Measurements from ENCODE around the gene RAPGEF4.

Gene RAPGEF4

DNA sequence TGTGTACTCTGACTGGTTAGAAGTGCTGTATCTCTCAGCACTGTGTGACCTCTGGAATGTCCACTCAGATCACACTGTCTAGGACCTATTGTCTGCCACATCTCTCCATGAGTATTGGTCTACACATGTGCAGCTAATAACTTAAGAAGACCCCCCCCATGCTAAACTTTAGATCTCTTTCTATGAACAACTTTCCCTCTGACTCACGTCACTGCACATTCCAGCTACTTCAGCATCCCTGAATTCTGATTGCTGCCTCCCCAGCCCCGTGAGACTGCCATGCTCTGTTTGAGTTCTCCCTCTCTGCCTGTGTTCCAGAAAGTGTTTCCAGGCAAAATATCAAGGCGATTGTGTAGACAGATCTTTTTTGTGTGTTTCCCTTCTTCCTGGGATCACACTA lies 41.8 kb downstream of the RAPGEF4 start:
- no peaks in the 10 kb centered on the region for H3K4me1 ChIP-seq (ENCODE audit: insufficient read depth, low read length, poor library complexity, severe bottlenecking)
- no peak for TF ChIP-seq EZH2phosphoT487 (IDR thresholded peaks at IDR 0.05; ENCODE audit: borderline replicate concordance)
- TF ChIP-seq, protein P1, sequence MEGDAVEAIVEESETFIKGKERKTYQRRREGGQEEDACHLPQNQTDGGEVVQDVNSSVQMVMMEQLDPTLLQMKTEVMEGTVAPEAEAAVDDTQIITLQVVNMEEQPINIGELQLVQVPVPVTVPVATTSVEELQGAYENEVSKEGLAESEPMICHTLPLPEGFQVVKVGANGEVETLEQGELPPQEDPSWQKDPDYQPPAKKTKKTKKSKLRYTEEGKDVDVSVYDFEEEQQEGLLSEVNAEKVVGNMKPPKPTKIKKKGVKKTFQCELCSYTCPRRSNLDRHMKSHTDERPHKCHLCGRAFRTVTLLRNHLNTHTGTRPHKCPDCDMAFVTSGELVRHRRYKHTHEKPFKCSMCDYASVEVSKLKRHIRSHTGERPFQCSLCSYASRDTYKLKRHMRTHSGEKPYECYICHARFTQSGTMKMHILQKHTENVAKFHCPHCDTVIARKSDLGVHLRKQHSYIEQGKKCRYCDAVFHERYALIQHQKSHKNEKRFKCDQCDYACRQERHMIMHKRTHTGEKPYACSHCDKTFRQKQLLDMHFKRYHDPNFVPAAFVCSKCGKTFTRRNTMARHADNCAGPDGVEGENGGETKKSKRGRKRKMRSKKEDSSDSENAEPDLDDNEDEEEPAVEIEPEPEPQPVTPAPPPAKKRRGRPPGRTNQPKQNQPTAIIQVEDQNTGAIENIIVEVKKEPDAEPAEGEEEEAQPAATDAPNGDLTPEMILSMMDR (conservative IDR thresholded peaks at IDR 0.05; ENCODE audit: low read length): no peak
- no peak overlapping the region for H3K9ac ChIP-seq (ENCODE audit: low read depth, low read length, poor library complexity, severe bottlenecking)

DNA sequence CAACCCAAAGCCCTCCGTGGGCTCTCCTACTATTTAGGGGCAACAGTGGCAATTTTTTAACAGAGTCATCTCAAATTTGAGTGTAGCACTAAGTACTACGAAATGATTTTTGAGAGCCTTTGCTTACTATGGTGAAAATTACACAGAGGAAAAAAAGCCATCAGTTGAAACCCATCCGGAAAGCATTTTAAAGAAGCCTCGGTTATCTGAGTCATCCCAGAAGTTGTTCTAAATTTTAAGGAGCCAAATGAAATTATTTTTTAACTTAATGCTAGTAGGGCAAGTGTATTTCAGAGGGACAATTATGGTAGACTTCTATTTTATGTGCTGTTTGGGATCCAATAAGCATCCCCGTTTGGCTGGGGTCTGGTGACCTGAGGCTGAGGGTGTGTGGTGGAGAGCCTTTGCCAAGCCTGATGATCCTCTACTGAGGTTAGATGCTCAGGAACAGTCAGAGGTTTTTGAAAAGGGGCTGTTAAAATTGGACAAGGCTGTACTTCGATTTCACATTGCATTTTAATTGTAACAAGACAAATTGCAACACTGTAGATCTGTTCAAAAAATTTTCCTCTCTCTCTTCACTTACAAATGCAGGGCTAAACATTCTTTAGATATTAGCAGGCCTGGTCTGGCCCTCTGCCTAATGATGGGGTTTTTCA lies 47.0 kb downstream of the RAPGEF4 start:
- Histone ChIP-seq H3K9ac (ENCODE audit: low read depth, low read length, poor library complexity, severe bottlenecking) (no peak overlapping the region), H3K27me3 (ENCODE audit: insufficient read depth, low read length, poor library complexity, severe bottlenecking) (no peaks in the 10 kb centered on the region), H3K36me3 (ENCODE audit: insufficient read depth, low read length) (no peaks in the 10 kb centered on the region), H3F3A (ENCODE audit: low read depth) (no peaks in the 10 kb centered on the region), H3K9me2 (replicated peaks; ENCODE audit: low read depth, low read length) (no peaks in the 10 kb centered on the region), H3K4me3 (ENCODE audit: low read length, poor library complexity, severe bottlenecking) (no peak overlapping the region), H4K20me1 (ENCODE audit: insufficient read depth, low read length, poor library complexity, severe bottlenecking) (no peaks in the 10 kb centered on the region), H3K79me2 (ENCODE audit: insufficient read depth, low read length) (no peaks in the 10 kb centered on the region), H3K4me2 (ENCODE audit: low read depth, low read length, poor library complexity, severe bottlenecking) (no peak overlapping the region), H2AFZ (ENCODE audit: low read length) (no peak overlapping the region), H3K9me3 (ENCODE audit: insufficient read depth, low read depth, low read length) (no peaks in the 10 kb centered on the region), H3K4me1 (ENCODE audit: insufficient read depth, low read length, poor library complexity, severe bottlenecking) (peaks cover 5% of the 10 kb centered on the region)
- TF ChIP-seq, protein P1 (conservative IDR thresholded peaks at IDR 0.05; ENCODE audit: low read length): no peak
- no peak for TF ChIP-seq EZH2phosphoT487 (IDR thresholded peaks at IDR 0.05; ENCODE audit: borderline replicate concordance)

More for the DNA sequence above, 41.8 kb downstream of the RAPGEF4 start:
- no peaks in the 10 kb centered on the region for H3F3A ChIP-seq (ENCODE audit: low read depth)
- H3K79me2 ChIP-seq (ENCODE audit: insufficient read depth, low read length): no peaks in the 10 kb centered on the region
- no peaks in the 10 kb centered on the region for H3K27me3 ChIP-seq (ENCODE audit: insufficient read depth, low read length, poor library complexity, severe bottlenecking)
- no peak overlapping the region for H2AFZ ChIP-seq (ENCODE audit: low read length)
- H3K4me2 ChIP-seq (ENCODE audit: low read depth, low read length, poor library complexity, severe bottlenecking): no peak overlapping the region
- no peaks in the 10 kb centered on the region for H3K9me2 ChIP-seq (replicated peaks; ENCODE audit: low read depth, low read length)
- no peak overlapping the region for H3K4me3 ChIP-seq (ENCODE audit: low read length, poor library complexity, severe bottlenecking)
- H4K20me1 ChIP-seq (ENCODE audit: insufficient read depth, low read length, poor library complexity, severe bottlenecking): no peaks in the 10 kb centered on the region
- H3K9me3 ChIP-seq (ENCODE audit: insufficient read depth, low read depth, low read length): no peaks in the 10 kb centered on the region
- H3K36me3 ChIP-seq (ENCODE audit: insufficient read depth, low read length): no peaks in the 10 kb centered on the region

DNA sequence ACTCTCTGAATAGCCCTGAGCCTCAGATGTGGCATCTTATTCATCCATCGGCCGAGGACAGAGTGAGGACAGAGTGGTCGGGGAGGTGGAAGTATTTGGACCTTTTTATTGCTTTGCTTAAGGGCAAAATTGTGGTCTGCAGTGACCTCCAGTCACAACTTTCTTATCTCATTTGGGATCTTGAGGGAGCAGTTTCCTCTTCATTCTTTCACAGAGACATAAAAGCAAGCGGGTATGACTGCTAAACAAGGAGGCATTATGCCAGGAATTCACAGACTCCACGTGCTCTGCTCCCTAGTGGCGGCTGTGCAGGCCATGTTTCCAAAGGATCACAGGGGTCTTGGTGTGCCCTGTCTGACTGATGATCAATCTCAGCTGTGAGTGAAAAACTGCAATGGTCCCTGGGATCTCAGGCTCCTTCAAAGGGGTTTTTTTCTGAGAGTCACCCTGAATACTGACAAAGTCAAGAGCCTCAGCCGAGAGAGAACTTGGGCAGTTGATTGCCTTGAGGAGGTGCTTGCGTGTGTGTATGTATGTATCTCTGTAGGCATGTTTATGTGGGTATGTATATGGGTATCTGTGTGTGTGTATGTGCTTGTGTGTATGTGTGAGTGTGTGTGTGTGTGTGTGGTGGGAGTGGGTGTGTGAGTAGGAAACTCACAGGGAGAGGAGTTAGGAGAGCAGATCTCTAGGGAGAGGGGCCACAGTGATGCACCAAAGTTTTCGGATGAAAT lies 47.7 kb downstream of the RAPGEF4 start:
- no peaks in the 10 kb centered on the region for H3K27me3 ChIP-seq (ENCODE audit: insufficient read depth, low read length, poor library complexity, severe bottlenecking)
- H3K9me2 ChIP-seq (replicated peaks; ENCODE audit: low read depth, low read length): no peaks in the 10 kb centered on the region
- peaks cover 5% of the 10 kb centered on the region for H3K4me1 ChIP-seq (ENCODE audit: insufficient read depth, low read length, poor library complexity, severe bottlenecking)
- TF ChIP-seq, protein P1 (conservative IDR thresholded peaks at IDR 0.05; ENCODE audit: low read length): no peak
- no peak for TF ChIP-seq EZH2phosphoT487 (IDR thresholded peaks at IDR 0.05; ENCODE audit: borderline replicate concordance)
- no peak overlapping the region for H3K4me3 ChIP-seq (ENCODE audit: low read length, poor library complexity, severe bottlenecking)
- H3K79me2 ChIP-seq (ENCODE audit: insufficient read depth, low read length): no peaks in the 10 kb centered on the region
- no peaks in the 10 kb centered on the region for H3K9me3 ChIP-seq (ENCODE audit: insufficient read depth, low read depth, low read length)
- H3K4me2 ChIP-seq (ENCODE audit: low read depth, low read length, poor library complexity, severe bottlenecking): no peak overlapping the region
- no peaks in the 10 kb centered on the region for H3F3A ChIP-seq (ENCODE audit: low read depth)
- H3K9ac ChIP-seq (ENCODE audit: low read depth, low read length, poor library complexity, severe bottlenecking): no peak overlapping the region
- no peaks in the 10 kb centered on the region for H4K20me1 ChIP-seq (ENCODE audit: insufficient read depth, low read length, poor library complexity, severe bottlenecking)
- H3K36me3 ChIP-seq (ENCODE audit: insufficient read depth, low read length): no peaks in the 10 kb centered on the region
- no peak overlapping the region for H2AFZ ChIP-seq (ENCODE audit: low read length)
